Astrocyte (in vitro differentiated cells and primary cell): ENCODE data around the gene TPM3.

Source experiments
- CTCF ChIP-seq: IDR thresholded peaks from 2 replicates; pipeline ENCODE4 v1.5.1; 2011; ENCODE audit warnings: low read depth, mild to moderate bottlenecking, inconsistent platforms, low read length, moderate library complexity; ENCODE audit not compliant: insufficient read depth
- EZH2 ChIP-seq: IDR thresholded peaks from 2 replicates; pipeline ENCODE4 v1.6.1; 2012; ENCODE audit warnings: mild to moderate bottlenecking, low read length, inconsistent platforms; ENCODE audit not compliant: insufficient read depth

GRCh38 chr1:154213274-154213673 lies 21.4 kb upstream of the TPM3 start:
- TF ChIP-seq CTCF (no peak), EZH2 (no peak)
